Neural cell (in vitro differentiated cells): Measurements from ENCODE around the gene H2BK1. TPM values are rescaled to one million over a fixed set of nuclear protein-coding genes. Genes with fewer than 3 reads are reported as not detected.

Experiments
- H2AFZ ChIP-seq: fragments of 200-600, 300-800 bp; sonication (generic), shearing (Covaris generic); 2 replicates; pipeline ENCODE4 v1.6.0; 2014; ENCODE audit warnings: low read depth, mild to moderate bottlenecking, antibody characterized with exemption, low read length, moderate library complexity
- H3F3A ChIP-seq: fragments of 200-600 bp; shearing (Covaris generic); 2 replicates; pipeline ENCODE4 v1.6.1; 2016; ENCODE audit warnings: mild to moderate bottlenecking, moderate library complexity, mixed read lengths, antibody characterized with exemption, low read length; ENCODE audit not compliant: insufficient read depth, poor library complexity, severe bottlenecking
- H3K27ac ChIP-seq: fragments of 200-600, 300-800 bp; sonication (generic), shearing (Covaris generic); 2 replicates; pipeline ENCODE4 v1.5.1; 2014; ENCODE audit warnings: mild to moderate bottlenecking, low read length, moderate library complexity
- H3K27me3 ChIP-seq: fragments of 300-800, 200-600 bp; sonication (generic), shearing (Covaris generic); 2 replicates; pipeline ENCODE4 v1.6.0; 2014; ENCODE audit warnings: mild to moderate bottlenecking, low read depth, low read length, moderate library complexity; ENCODE audit not compliant: insufficient read depth
- H3K36me3 ChIP-seq: fragments of 300-800, 200-600 bp; sonication (generic), shearing (Covaris generic); 2 replicates; pipeline ENCODE4 v1.5.1; 2014; ENCODE audit warnings: mild to moderate bottlenecking, antibody characterized with exemption, low read length, moderate library complexity; ENCODE audit not compliant: insufficient read depth
- H3K4me2 ChIP-seq: fragments of 300-800, 200-600 bp; sonication (generic), shearing (Covaris generic); 2 replicates; pipeline ENCODE4 v1.6.0; 2014; ENCODE audit warnings: mild to moderate bottlenecking, low read length
- H3K4me3 ChIP-seq: fragments of 300-800, 200-600 bp; sonication (generic), shearing (Covaris generic); 2 replicates; pipeline ENCODE4 v1.5.1; 2014; ENCODE audit warnings: mild to moderate bottlenecking, low read length, moderate library complexity
- H3K79me2 ChIP-seq: fragments of 200-600 bp; shearing (Covaris generic); replicated peaks from 2 replicates; pipeline ENCODE4 v1.6.0; 2014; ENCODE audit warnings: mild to moderate bottlenecking, low read length, moderate library complexity; ENCODE audit not compliant: insufficient read depth
- H3K9ac ChIP-seq: fragments of 300-800, 200-600 bp; sonication (generic), shearing (Covaris generic); 2 replicates; pipeline ENCODE4 v1.6.1; 2016; ENCODE audit warnings: mild to moderate bottlenecking, low read length, mixed read lengths
- H3K9me2 ChIP-seq: fragments of 200-600 bp; shearing (Covaris generic); 2 replicates; pipeline ENCODE4 v1.6.1; 2016; ENCODE audit warnings: mild to moderate bottlenecking, low read length, mixed read lengths; ENCODE audit not compliant: insufficient read depth
- H3K9me3 ChIP-seq: fragments of 200-600, 300-800 bp; sonication (generic), shearing (Covaris generic); 2 replicates; pipeline ENCODE4 v1.6.1; 2016; ENCODE audit warnings: mild to moderate bottlenecking, mixed run types, low read length, moderate library complexity, mixed read lengths
- H4K20me1 ChIP-seq: fragments of 200-600 bp; shearing (Covaris generic); 2 replicates; pipeline ENCODE4 v1.6.1; 2016; ENCODE audit warnings: mild to moderate bottlenecking, mixed run types; ENCODE audit not compliant: insufficient read depth
- EP300 ChIP-seq: fragments of 450-650 bp; conservative IDR thresholded peaks from 2 replicates; pipeline ENCODE4 v1.6.1; 2014; ENCODE audit warnings: antibody characterized with exemption, mild to moderate bottlenecking, moderate library complexity; ENCODE audit not compliant: poor library complexity, severe bottlenecking
- EZH2 ChIP-seq: fragments of 200-600, 300-800 bp; shearing (Covaris generic), sonication (generic); IDR thresholded peaks from 2 replicates; pipeline ENCODE4 v1.6.1; 2014; ENCODE audit warnings: antibody characterized with exemption, low read length, borderline replicate concordance, mild to moderate bottlenecking; ENCODE audit not compliant: insufficient read depth, poor library complexity, severe bottlenecking
- MXI1 ChIP-seq: fragments of 450-650 bp; conservative IDR thresholded peaks from 2 replicates; pipeline ENCODE4 v1.6.1; 2014; ENCODE audit warnings: antibody characterized with exemption, mild to moderate bottlenecking; ENCODE audit not compliant: poor library complexity, severe bottlenecking
- POLR2AphosphoS5 ChIP-seq: IDR thresholded peaks from 2 replicates; pipeline ENCODE4 v1.6.1; 2012
- RAD21 ChIP-seq: fragments of 450-650 bp; conservative IDR thresholded peaks from 2 replicates; pipeline ENCODE4 v1.6.1; 2014; ENCODE audit warnings: antibody characterized with exemption, mild to moderate bottlenecking, moderate library complexity
- SMC3 ChIP-seq: fragments of 450-650 bp; conservative IDR thresholded peaks from 2 replicates; pipeline ENCODE4 v1.6.1; 2014; ENCODE audit warnings: antibody characterized with exemption, mild to moderate bottlenecking, moderate library complexity; ENCODE audit not compliant: poor library complexity
- TAF1 ChIP-seq: IDR thresholded peaks from 2 replicates; pipeline ENCODE4 v1.6.1; 2012; ENCODE audit warnings: low read depth
- polyA plus RNA-seq: library from polyadenylated mRNA; depleted of rRNA; stranded (reverse); fragments of >200 nt; gene quantifications from 2 replicates; pipeline ENCODE4 v1.2.3, GENCODE V29; 2014
- TF ChIP-seq, protein P1 (sequence below): fragments of 450-650 bp; IDR thresholded peaks from 2 replicates; pipeline ENCODE4 v1.5.1; 2014; ENCODE audit warnings: antibody characterized with exemption, mild to moderate bottlenecking, moderate library complexity; ENCODE audit not compliant: poor library complexity, severe bottlenecking
- TF ChIP-seq, protein P2 (sequence below): IDR thresholded peaks from 2 replicates; pipeline ENCODE4 v1.6.1; 2012; ENCODE audit warnings: borderline replicate concordance

The H2BK1 gene
- polyA plus RNA-seq, 1 donor from 2014 or later: not detected

DNA sequence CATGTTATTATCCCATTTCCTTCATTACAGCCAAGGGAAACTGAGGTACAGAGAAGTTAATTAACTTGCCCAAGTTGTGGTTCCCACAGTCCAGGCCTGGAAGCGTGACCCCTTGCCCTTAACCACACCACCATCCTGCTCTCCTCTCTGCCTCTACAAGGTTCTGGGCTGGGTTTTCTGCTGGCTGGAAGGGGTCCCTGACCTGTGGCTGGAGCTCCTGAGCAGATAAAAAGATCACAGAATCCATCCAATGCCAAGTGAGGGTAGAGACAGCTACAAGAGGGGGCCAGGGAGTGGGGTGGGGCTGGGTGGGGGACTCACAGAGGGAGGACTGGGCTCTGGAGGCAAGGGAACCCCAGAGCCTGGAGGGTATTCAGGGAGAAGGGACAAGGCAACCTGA lies 33.0 kb downstream of the H2BK1 start:
- Histone ChIP-seq H3K27me3 (no peaks in the 10 kb centered on the region), H3K9me2 (no peaks in the 10 kb centered on the region), H3F3A (no peaks in the 10 kb centered on the region), H3K79me2 (no peaks in the 10 kb centered on the region), H3K36me3 (no peaks in the 10 kb centered on the region), H3K9me3 (no peaks in the 10 kb centered on the region), H3K4me3 (no peak overlapping the region), H2AFZ (no peak overlapping the region), H3K27ac (no peak overlapping the region), H4K20me1 (no peaks in the 10 kb centered on the region), H3K4me2 (no peak overlapping the region), H3K9ac (no peak overlapping the region)
- TF ChIP-seq, protein P1, sequence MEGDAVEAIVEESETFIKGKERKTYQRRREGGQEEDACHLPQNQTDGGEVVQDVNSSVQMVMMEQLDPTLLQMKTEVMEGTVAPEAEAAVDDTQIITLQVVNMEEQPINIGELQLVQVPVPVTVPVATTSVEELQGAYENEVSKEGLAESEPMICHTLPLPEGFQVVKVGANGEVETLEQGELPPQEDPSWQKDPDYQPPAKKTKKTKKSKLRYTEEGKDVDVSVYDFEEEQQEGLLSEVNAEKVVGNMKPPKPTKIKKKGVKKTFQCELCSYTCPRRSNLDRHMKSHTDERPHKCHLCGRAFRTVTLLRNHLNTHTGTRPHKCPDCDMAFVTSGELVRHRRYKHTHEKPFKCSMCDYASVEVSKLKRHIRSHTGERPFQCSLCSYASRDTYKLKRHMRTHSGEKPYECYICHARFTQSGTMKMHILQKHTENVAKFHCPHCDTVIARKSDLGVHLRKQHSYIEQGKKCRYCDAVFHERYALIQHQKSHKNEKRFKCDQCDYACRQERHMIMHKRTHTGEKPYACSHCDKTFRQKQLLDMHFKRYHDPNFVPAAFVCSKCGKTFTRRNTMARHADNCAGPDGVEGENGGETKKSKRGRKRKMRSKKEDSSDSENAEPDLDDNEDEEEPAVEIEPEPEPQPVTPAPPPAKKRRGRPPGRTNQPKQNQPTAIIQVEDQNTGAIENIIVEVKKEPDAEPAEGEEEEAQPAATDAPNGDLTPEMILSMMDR: no peak
- TF ChIP-seq RAD21 (no peak), EP300 (no peak), MXI1 (no peak), TAF1 (no peak), POLR2AphosphoS5 (no peak), SMC3 (no peak), EZH2 (no peak)
- TF ChIP-seq, protein P2, sequence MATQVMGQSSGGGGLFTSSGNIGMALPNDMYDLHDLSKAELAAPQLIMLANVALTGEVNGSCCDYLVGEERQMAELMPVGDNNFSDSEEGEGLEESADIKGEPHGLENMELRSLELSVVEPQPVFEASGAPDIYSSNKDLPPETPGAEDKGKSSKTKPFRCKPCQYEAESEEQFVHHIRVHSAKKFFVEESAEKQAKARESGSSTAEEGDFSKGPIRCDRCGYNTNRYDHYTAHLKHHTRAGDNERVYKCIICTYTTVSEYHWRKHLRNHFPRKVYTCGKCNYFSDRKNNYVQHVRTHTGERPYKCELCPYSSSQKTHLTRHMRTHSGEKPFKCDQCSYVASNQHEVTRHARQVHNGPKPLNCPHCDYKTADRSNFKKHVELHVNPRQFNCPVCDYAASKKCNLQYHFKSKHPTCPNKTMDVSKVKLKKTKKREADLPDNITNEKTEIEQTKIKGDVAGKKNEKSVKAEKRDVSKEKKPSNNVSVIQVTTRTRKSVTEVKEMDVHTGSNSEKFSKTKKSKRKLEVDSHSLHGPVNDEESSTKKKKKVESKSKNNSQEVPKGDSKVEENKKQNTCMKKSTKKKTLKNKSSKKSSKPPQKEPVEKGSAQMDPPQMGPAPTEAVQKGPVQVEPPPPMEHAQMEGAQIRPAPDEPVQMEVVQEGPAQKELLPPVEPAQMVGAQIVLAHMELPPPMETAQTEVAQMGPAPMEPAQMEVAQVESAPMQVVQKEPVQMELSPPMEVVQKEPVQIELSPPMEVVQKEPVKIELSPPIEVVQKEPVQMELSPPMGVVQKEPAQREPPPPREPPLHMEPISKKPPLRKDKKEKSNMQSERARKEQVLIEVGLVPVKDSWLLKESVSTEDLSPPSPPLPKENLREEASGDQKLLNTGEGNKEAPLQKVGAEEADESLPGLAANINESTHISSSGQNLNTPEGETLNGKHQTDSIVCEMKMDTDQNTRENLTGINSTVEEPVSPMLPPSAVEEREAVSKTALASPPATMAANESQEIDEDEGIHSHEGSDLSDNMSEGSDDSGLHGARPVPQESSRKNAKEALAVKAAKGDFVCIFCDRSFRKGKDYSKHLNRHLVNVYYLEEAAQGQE: no peak

DNA sequence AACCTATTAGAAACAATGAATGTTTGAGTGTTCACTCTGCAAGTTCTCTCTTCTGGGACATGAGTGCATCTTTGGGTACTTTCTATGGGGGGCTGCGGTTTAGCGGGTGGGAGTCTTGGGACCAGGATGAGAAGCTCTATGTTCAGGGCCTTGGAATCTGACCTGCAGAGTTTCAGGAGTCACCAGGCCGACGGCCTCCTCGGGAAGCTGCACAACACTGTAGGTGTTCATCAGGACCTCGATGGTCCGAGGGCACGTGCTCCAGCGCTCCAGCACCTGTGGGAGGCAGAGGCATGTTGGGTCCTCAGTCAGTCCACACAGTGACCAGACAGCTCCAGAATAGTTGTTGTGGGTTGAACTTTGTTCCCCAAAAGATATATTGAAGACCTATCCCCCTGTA lies 33.9 kb downstream of the H2BK1 start:
- H3F3A ChIP-seq: no peaks in the 10 kb centered on the region
- no peaks in the 10 kb centered on the region for H3K36me3 ChIP-seq
- no peak for TF ChIP-seq TAF1
- TF ChIP-seq POLR2AphosphoS5: no peak
- no peak for TF ChIP-seq EZH2
- TF ChIP-seq, protein P1: no peak
- no peak for TF ChIP-seq SMC3
- no peak for TF ChIP-seq EP300
- TF ChIP-seq, protein P2: no peak
- TF ChIP-seq RAD21: no peak
- no peak for TF ChIP-seq MXI1
- H3K9ac ChIP-seq: no peak overlapping the region
- H3K79me2 ChIP-seq: no peaks in the 10 kb centered on the region
- no peaks in the 10 kb centered on the region for H4K20me1 ChIP-seq
- H2AFZ ChIP-seq: no peak overlapping the region
- H3K27ac ChIP-seq: no peak overlapping the region
- H3K9me2 ChIP-seq: no peaks in the 10 kb centered on the region
- H3K9me3 ChIP-seq: no peaks in the 10 kb centered on the region
- H3K4me3 ChIP-seq: no peak overlapping the region
- H3K4me2 ChIP-seq: no peak overlapping the region
- H3K27me3 ChIP-seq: no peaks in the 10 kb centered on the region
